ENCODE measurements around the gene ARHGEF10L.

Gene ARHGEF10L

GRCh38 chr1:17664322-17664721, 124.8 kb downstream of the ARHGEF10L start:
- TF ChIP-seq CTCF (IDR thresholded peaks at IDR 0.05; ENCODE audit: insufficient read depth, low read depth, low read length, missing control alignments) = no peak
- no peak for DNase-seq (ENCODE audit: low read depth)
- H3K4me3 ChIP-seq (ENCODE audit: low read depth, low read length) = no peak overlapping the region

- DNase-seq (ENCODE audit: low read depth) = no peak
- no peak overlapping the region for H3K4me3 ChIP-seq (ENCODE audit: low read depth, low read length)
- no peak for TF ChIP-seq CTCF (IDR thresholded peaks at IDR 0.05; ENCODE audit: insufficient read depth, low read depth, low read length, missing control alignments)
Observed at GRCh38 chr1:17665054-17665453, 125.6 kb downstream of the ARHGEF10L start.

GRCh38 chr1:17665950-17666720, 126.6 kb downstream of the ARHGEF10L start:
- no peak for TF ChIP-seq CTCF (IDR thresholded peaks at IDR 0.05; ENCODE audit: insufficient read depth, low read depth, low read length, missing control alignments)
- no peak overlapping the region for H3K4me3 ChIP-seq (ENCODE audit: low read depth, low read length)
- DNase-seq (ENCODE audit: low read depth) = no peak

- no peak for TF ChIP-seq CTCF (IDR thresholded peaks at IDR 0.05; ENCODE audit: insufficient read depth, low read depth, low read length, missing control alignments)
- no peak overlapping the region for H3K4me3 ChIP-seq (ENCODE audit: low read depth, low read length)
- DNase-seq (ENCODE audit: low read depth) = no peak
Observed at GRCh38 chr1:17667641-17668040, 128.1 kb downstream of the ARHGEF10L start.

- DNase-seq (ENCODE audit: low read depth) = no peak
- H3K4me3 ChIP-seq (ENCODE audit: low read depth, low read length) = no peak overlapping the region
- TF ChIP-seq CTCF (IDR thresholded peaks at IDR 0.05; ENCODE audit: insufficient read depth, low read depth, low read length, missing control alignments) = no peak
Observed at GRCh38 chr1:17668195-17668594, 128.7 kb downstream of the ARHGEF10L start.

- no peak for TF ChIP-seq CTCF (IDR thresholded peaks at IDR 0.05; ENCODE audit: insufficient read depth, low read depth, low read length, missing control alignments)
- H3K4me3 ChIP-seq (ENCODE audit: low read depth, low read length) = no peak overlapping the region
- DNase-seq (ENCODE audit: low read depth) = no peak
Observed at GRCh38 chr1:17668624-17669175, 129.2 kb downstream of the ARHGEF10L start.
